Endothelial cell of umbilical vein (primary cell): ENCODE data around the gene AKAP6.

Experiments
- POLR2A ChIP-seq: IDR thresholded peaks from 2 replicates; pipeline ENCODE4 v1.6.1; 2012; ENCODE audit warnings: low read depth, mild to moderate bottlenecking, control low read depth, low read length
- POLR2AphosphoS5 ChIP-seq: IDR thresholded peaks from 2 replicates; pipeline ENCODE4 v1.6.1; 2012; ENCODE audit warnings: low read depth, mild to moderate bottlenecking, control low read depth, low read length, moderate library complexity; ENCODE audit not compliant: insufficient read depth
- TF ChIP-seq, protein P1 (sequence below), 2 donors: IDR thresholded peaks; 1 replicate in 1 of 2; 2 replicates in 1 of 2; pipeline ENCODE4 v1.5.1; 2011; ENCODE audit warnings: low read length in 2 of 2, mild to moderate bottlenecking in 2 of 2, moderate library complexity in 2 of 2, control low read depth in 1 of 2, inconsistent platforms in 1 of 2, low read depth in 1 of 2; ENCODE audit not compliant: insufficient read depth in 1 of 2; ENCODE audit errors: extremely low read depth in 1 of 2

DNA sequence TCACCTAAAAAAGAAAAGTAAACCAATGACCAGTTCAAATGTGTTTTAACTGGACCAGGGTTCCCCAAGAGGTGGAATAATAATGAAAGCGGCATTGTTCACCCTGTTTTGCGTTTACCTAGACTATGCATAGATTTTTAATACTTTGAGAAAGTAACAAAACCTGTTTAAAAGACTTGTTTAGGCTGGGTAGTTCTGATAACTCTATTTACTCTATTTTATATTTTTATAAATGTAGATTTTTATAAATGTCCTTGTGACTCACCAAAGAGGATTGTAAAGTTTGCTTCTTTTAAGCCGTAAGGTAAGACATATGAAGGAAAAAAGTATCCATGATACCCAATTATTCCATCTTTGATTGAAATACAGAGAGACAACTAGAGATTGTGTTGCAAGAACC lies 321.6 kb downstream of the AKAP6 start:
- TF ChIP-seq, protein P1, sequence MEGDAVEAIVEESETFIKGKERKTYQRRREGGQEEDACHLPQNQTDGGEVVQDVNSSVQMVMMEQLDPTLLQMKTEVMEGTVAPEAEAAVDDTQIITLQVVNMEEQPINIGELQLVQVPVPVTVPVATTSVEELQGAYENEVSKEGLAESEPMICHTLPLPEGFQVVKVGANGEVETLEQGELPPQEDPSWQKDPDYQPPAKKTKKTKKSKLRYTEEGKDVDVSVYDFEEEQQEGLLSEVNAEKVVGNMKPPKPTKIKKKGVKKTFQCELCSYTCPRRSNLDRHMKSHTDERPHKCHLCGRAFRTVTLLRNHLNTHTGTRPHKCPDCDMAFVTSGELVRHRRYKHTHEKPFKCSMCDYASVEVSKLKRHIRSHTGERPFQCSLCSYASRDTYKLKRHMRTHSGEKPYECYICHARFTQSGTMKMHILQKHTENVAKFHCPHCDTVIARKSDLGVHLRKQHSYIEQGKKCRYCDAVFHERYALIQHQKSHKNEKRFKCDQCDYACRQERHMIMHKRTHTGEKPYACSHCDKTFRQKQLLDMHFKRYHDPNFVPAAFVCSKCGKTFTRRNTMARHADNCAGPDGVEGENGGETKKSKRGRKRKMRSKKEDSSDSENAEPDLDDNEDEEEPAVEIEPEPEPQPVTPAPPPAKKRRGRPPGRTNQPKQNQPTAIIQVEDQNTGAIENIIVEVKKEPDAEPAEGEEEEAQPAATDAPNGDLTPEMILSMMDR (IDR thresholded peaks at IDR 0.05; ENCODE audit: extremely low read depth in 1 of 2, insufficient read depth in 1 of 2, low read depth in 1 of 2, low read length in 2 of 2): no peak
- TF ChIP-seq POLR2A (no peak), POLR2AphosphoS5 (no peak)
